ENCODE data around the gene GNL1. TPM values are rescaled to one million over a fixed set of nuclear protein-coding genes. Genes with fewer than 3 reads are reported as not detected.

The GNL1 gene
- polyA plus RNA-seq, 1 of the 3 experiments (the other 2 are of a cell fraction) = 36.4 TPM

- peaks cover 5% of the 10 kb centered on the region; the same call in 1 of the 2 replicates for H3K79me2 ChIP-seq (ENCODE audit: insufficient read depth)
- TF ChIP-seq TCF12 (IDR thresholded peaks at IDR 0.05) (no peak), RFX5 (IDR thresholded peaks at IDR 0.05; ENCODE audit: low read length) (no peak), IRF3 (IDR thresholded peaks at IDR 0.05; ENCODE audit: low read depth, low read length) (no peak), GATA2 (CRISPR knock-in tag; IDR thresholded peaks at IDR 0.05) (no peak), GABPA (IDR thresholded peaks at IDR 0.05; ENCODE audit: low read depth) (no peak), FOSL2 (IDR thresholded peaks at IDR 0.05; ENCODE audit: borderline replicate concordance, low read depth) (no peak), TAF1 (IDR thresholded peaks at IDR 0.05; ENCODE audit: borderline replicate concordance, low read depth, low read length) (no peak), JUND (IDR thresholded peaks at IDR 0.05) (no peak), RCOR1 (IDR thresholded peaks at IDR 0.05; ENCODE audit: low read length) (no peak)
- WGBS (ENCODE audit: low lambda C conversion rate) = 93% methylated on average over 1 of the region's 1 CpG
- no peak overlapping the region for H3K27ac ChIP-seq (ENCODE audit: low read depth in 2 of 2, low read length in 1 of 2)
- POLR2A ChIA-PET = interaction anchor here (1.0 to 1.4 kb wide), 2 partner anchors 21 to 284 kb away, joined by 3 to 7 read pairs; no protein-coding TSS in a partner anchor
- CTCF ChIA-PET = interaction anchor here (0.6 to 9.9 kb wide), 2 partner anchors 48 to 212 kb away, joined by 3 to 118 read pairs; no protein-coding TSS in a partner anchor
- H3K9me2 ChIP-seq = no peaks in the 10 kb centered on the region
- H4K20me1 ChIP-seq (ENCODE audit: insufficient read depth) = 0 out of 2 replicates have a peak, but pooled peaks cover 4% of the 10 kb centered on the region
- DNase-seq = no peak
- no peak overlapping the region for H3K4me3 ChIP-seq (ENCODE audit: low read depth in 2 of 2, low read length in 1 of 2)
- no peaks in the 10 kb centered on the region for H3K27me3 ChIP-seq (ENCODE audit: insufficient read depth)
- H3F3A ChIP-seq (replicated peaks; ENCODE audit: insufficient read depth) = peaks cover 17% of the 10 kb centered on the region
- H3K4me1 ChIP-seq (ENCODE audit: control insufficient read depth in 1 of 2, insufficient read depth in 2 of 2, low read depth in 1 of 2, low read length in 1 of 2) = no peaks in the 10 kb centered on the region
- H3K9ac ChIP-seq = no peak overlapping the region
- no peaks in the 10 kb centered on the region for H3K9me3 ChIP-seq
- H3K4me2 ChIP-seq = no peak overlapping the region
- H2AFZ ChIP-seq (ENCODE audit: low read depth) = no peak overlapping the region
- peaks cover 39 to 44% of the 10 kb centered on the region in 2 experiments for H3K36me3 ChIP-seq (replicated peaks in 1 of 2; ENCODE audit: control insufficient read depth in 1 of 2, insufficient read depth in 2 of 2, low read length in 1 of 2)
These were observed 36.0 kb upstream of the GNL1 start for GRCh38 chr6:30592287-30592686.

GRCh38 chr6:30591008-30591407 lies 34.7 kb upstream of the GNL1 start:
- peaks cover 5% of the 10 kb centered on the region; the same call in 1 of the 2 replicates for H3K79me2 ChIP-seq (ENCODE audit: insufficient read depth)
- TF ChIP-seq USF2 (IDR thresholded peaks at IDR 0.05; ENCODE audit: borderline replicate concordance, low read depth, low read length) = no peak
- no peak for TF ChIP-seq YY1 (IDR thresholded peaks at IDR 0.05; ENCODE audit: low read depth)
- no peak for TF ChIP-seq JUND (IDR thresholded peaks at IDR 0.05)
- no peak for TF ChIP-seq MEF2A (IDR thresholded peaks at IDR 0.05; ENCODE audit: borderline replicate concordance, low read depth)
- no peak for TF ChIP-seq RCOR1 (IDR thresholded peaks at IDR 0.05; ENCODE audit: low read length)
- no peak for TF ChIP-seq FOXJ3 (CRISPR knock-in tag; IDR thresholded peaks at IDR 0.05)
- TF ChIP-seq GATA2 (CRISPR knock-in tag; IDR thresholded peaks at IDR 0.05) = no peak
- TF ChIP-seq NRF1 (IDR thresholded peaks at IDR 0.05; ENCODE audit: low read depth, low read length) = no peak
- TF ChIP-seq ZBTB33 (IDR thresholded peaks at IDR 0.05; ENCODE audit: borderline replicate concordance, low read depth) = no peak
- TF ChIP-seq SIN3A (IDR thresholded peaks at IDR 0.05; ENCODE audit: borderline replicate concordance, low read depth, low read length) = no peak
- TF ChIP-seq EZH2phosphoT487 (IDR thresholded peaks at IDR 0.05; ENCODE audit: borderline replicate concordance, low read depth) = no peak
- no peak for TF ChIP-seq ELF1 (IDR thresholded peaks at IDR 0.05)
- POLR2A ChIA-PET = interaction anchor here (1.5 to 2.3 kb wide), 2 partner anchors 9 to 20 kb away, joined by 6 to 8 read pairs; partner anchors contain the start of gene ABCF1
- 100% methylated on average over 1 of the region's 1 CpG for WGBS (ENCODE audit: low lambda C conversion rate)
- H3K9me2 ChIP-seq = no peaks in the 10 kb centered on the region
- no peak overlapping the region for H3K4me3 ChIP-seq (ENCODE audit: low read depth in 2 of 2, low read length in 1 of 2)
- no peaks in the 10 kb centered on the region for H3K4me1 ChIP-seq (ENCODE audit: control insufficient read depth in 1 of 2, insufficient read depth in 2 of 2, low read depth in 1 of 2, low read length in 1 of 2)
- H3K36me3 ChIP-seq (replicated peaks in 1 of 2; ENCODE audit: control insufficient read depth in 1 of 2, insufficient read depth in 2 of 2, low read length in 1 of 2) = peaks cover 46 to 53% of the 10 kb centered on the region in 2 experiments
- no peak overlapping the region for H2AFZ ChIP-seq (ENCODE audit: low read depth)
- H3K9me3 ChIP-seq = no peaks in the 10 kb centered on the region
- H4K20me1 ChIP-seq (ENCODE audit: insufficient read depth) = 0 out of 2 replicates have a peak, but pooled peaks cover 4% of the 10 kb centered on the region
- no peak overlapping the region for H3K9ac ChIP-seq
- H3K27ac ChIP-seq (ENCODE audit: low read depth in 2 of 2, low read length in 1 of 2) = peak overlapping the region in 1 of 2 experiments; percentile 7; a peak in 1 of 4 replicates
- H3K27me3 ChIP-seq (ENCODE audit: insufficient read depth) = no peaks in the 10 kb centered on the region
- CTCF ChIA-PET = interaction anchor here (0.9 to 2.6 kb wide), 3 partner anchors 46 to 50 kb away, joined by 3 to 11 read pairs (median 9); no protein-coding TSS in a partner anchor
- peaks cover 17% of the 10 kb centered on the region for H3F3A ChIP-seq (replicated peaks; ENCODE audit: insufficient read depth)
- DNase-seq = no peak
- H3K4me2 ChIP-seq = no peak overlapping the region

Data from SK-N-SH (cell line).